MV-4-11 (cell line): Measurements from ENCODE around the gene TEKTIP1.

Experiments
- DNase-seq: peaks from one replicate; lab custom pipeline; 2025; lab: John Stamatoyannopoulos, UW

TEKTIP1 gene

DNA sequence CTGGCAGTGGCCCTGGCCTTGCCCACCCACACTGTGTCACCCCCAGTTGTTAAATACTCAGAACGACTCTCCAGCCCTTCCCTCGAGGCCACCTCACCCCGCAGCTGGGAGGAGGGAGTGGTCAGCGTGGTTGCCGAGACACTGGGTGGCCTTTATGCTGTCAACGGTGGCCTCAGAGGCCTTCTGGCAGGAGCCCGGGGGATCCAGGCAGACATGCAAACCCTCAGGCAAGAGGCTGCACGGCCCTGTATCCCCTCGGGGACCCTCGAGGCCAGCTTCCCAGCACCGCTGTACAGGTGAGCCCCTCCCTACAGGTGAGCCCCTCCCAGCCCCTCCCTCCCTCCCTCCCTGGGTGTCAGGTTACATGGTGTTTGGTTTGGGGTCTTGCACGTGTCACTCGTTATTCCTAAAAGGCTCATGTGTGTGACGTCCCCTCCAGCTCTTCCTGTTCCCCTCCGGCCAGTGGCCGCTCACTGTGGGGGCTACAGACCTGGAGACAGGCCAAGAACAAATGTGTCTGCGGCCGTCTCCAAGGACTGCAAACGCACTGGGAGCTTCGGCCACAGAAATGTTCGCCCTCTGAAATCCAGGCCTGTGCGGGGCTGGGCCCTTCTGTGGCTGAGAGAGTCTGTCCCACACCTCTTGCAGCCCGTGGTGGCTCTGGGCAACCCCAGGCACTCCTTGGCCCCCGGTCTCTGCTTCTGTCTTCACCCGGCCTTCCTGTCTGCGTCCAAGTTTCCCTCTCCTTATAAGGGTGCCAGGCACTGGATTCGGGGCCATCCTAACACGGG, at the start of gene TEKTIP1:
TEKTIP1 (plus strand) TSS at position 210 of the 791 bp plus-strand sequence; CDS start at position 214, 4 bp downstream.
- DNase-seq, result peak; percentile 19

DNA sequence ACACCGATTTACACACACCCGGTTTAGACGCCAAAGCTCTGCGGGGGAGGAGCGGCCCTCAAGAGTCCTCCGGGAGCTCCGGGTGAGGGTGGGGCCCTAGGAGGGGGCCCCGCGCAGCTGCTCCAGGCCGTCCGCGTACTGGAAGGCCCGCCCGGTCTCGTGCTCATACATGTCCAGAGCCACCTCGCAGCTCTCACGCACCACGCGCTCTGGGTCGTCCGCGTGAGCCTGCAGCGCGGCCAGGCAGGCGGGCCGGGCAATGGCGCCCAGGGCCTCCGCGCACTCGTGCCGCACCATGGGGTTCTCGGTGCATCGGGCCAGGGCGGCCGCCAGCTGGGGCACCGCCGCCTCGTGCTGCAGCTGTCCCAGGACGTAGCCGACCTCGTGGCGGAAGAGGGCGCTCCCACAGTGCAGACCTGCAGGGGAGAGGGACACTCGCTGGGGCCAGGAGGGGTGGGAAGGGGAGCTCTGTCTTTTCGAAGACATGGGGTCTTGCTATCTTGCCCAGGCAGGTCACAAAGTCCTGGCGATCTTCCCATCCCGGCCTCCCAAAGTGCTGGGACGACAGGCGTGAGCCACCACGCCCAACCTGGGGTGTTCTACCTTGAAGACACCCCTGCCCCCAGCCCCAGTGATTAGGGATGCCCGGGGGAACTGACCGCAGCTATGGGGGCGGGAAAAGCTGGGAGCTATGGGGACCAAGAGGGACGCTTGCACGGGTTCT, 47.4 kb upstream of the TEKTIP1 start:
- no peak for DNase-seq

DNA sequence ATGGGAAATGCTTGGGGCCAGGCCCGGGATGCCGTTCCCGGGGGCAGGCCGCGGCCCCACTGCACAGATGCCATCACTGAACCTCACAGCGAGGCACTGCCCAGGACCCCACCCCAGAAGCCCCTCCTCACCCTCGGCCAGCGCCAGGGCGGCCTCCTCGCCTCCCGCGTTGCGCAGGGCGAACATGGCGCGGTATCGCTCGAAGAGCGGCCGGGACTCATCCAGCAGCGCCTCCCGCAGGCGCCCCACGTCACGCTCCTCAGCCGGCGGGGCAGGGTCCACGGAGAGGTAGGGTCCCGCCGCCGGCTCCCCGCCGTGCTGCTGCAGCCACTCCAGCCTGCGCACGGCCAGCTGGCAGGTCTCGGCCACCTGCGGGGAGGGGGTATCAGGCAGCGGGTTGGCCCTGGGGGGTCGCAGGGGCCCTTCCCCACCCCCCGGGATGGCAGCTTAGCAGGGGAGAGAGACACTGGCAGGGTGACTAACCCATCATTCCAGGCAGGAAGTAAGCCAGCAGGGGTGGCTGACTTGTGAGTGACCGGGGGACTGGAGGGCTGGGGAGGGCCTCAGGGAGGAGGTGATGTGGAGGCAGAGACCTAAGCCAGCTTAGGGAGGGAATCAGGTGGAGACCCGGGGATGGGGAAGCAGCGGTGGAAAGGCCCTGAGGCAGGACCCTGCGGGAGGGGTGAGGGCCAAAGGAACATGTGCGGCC, 46.7 kb upstream of the TEKTIP1 start:
- no peak for DNase-seq

DNA sequence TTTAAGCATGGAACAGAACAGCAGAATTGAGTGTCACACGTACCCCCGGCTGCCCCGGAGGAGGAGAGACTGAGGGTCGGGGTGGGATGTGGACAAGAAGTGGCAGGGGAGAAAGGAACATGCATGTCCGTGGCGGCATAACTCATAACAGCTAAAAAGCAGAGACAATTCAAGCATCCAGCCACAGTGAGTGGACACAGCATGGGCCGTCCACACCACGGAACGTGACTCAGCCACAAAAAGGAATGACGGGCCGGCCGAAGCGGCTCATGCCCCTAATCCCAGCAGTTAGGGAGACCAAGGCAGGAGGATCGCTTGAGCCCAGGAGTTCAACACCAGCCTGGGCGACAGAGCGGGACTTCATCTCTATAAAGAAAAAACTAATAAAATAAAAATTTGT, 46.1 kb upstream of the TEKTIP1 start:
- no peak for DNase-seq

DNA sequence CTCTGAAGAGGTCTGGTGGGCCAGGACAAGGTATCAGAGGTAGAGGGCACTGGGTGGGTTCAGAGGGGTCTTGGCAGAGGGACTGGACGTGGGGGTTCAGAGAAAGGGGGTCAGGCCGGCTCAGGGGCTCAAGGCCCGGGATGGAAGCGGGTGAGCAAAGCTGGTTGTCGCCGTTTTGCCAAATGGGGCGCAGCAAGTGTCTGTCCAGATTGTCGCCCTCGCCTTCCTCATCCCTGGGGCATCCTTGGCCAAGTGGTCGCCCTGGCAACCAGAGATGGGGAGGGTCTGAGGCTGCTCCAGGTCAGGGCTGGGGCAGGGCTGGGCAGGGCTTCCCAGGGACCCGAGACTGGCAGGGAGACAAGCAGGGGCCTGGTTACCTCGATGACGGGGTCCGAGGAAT, 45.3 kb upstream of the TEKTIP1 start:
- DNase-seq, result no peak

DNA sequence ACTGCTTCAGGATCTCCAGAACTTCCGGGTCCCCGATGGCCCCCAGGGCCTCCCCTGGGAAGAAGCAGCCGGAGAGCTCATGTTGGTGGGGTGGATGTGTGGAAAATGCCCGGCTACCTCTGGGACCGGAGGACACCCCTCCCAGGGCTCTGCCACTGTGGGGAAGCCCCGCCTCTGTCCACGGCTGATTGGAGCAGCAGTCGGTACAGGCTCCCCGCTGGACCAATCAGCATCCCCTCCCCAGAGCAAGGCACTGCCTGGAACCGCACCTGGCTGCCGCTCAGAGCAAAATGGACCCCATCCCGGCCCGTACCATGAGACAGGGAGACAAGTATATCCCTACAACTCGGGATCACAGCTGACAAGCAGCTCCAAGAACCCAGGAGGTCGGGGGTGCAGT, 44.9 kb upstream of the TEKTIP1 start:
- no peak for DNase-seq

DNA sequence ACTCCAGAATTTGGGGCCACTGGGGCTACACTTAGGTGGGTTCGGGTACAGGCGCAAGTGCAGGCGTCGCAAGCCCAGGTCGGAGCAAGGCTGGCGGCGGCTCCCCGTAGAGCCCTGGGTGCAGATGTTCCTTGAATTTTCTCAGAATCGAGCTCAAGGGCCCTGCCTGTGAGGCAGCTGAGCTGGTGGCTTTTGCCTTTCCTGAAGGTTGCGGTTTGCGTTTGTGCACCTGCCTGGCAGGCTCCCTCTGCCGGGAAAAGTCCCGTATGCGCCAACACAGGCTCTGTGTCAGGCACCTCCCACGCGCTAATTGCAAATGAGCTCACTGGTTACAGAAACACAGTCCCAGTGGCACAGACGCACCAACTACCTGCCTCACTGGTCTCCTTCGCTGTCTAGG, 44.4 kb upstream of the TEKTIP1 start:
- DNase-seq, result no peak

DNA sequence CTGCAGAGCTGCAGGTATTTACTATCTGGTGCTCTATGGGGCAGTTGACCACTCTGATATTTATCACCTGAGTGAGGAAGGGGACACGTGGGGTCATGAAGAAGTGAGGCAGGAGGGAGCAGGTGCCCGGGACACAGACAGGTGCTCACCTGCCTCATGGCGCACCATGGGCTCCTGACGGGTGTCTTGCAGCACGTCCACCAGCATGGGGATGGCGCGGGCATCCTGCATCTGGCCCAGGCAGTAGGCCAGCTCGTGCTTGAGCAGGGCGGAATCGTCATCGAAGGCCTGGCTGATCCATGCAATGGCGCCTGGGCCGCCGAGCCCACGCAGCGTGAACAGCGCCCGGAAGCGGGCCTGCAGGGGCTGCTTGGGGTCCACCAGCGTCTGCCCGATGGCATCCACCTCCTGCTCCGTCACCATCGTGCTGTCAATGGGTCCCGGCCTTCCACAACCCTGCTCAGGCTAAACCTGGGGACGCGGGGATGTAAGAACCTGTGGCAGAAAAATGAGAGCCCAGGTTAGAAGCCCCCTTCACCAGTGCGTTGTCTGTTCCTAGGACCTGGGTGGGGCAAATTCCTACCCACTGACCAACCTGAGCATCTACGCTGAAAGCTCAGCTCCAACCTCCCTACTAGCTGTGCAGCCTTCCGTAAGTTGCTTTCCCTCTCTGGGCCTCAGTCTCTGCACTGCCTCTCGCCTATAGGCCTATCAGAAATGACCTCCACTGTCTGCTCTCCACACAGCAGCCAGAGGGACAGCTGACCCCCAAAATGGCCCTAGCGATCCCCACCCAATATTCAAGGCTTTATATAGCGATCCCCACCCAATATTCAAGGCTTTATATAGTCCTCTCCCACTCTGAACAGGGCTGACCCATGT, 42.3 kb upstream of the TEKTIP1 start:
- DNase-seq, result no peak

DNA sequence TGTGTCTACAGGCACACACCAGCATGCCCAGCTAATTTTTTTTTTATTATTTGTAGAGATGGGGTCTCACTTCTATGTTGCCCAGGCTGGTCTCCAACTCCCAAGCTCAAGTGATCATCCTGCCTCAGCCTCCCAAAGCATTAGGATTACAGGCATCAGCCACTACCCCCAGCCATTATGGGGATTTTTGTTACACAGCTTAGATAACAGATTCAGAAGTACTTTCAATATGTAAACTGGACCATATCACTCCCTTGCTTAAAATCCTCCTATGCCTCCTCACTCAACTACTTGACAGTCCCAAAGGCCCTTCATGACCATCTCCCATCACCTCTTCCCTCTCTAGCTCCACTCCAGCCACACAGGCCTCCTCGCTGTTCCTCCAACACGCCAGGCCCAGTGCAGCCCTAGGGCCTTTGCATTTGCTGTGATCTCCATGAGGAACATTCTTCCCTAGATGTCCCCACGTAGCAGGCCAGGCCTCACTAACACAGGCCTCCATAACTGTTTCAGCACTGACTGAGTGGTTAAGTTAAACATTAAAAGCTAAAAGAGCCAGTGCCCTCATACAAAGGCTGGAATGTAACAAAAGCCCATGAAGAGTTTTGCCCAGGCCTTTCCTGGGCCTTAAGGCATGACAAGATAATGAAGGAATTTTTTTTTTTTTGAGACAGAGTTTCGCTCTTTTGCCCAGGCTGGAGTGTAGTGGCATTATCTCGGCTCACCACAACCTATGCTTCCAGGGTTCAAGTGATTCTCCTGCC, 41.0 kb upstream of the TEKTIP1 start:
- DNase-seq, result no peak

DNA sequence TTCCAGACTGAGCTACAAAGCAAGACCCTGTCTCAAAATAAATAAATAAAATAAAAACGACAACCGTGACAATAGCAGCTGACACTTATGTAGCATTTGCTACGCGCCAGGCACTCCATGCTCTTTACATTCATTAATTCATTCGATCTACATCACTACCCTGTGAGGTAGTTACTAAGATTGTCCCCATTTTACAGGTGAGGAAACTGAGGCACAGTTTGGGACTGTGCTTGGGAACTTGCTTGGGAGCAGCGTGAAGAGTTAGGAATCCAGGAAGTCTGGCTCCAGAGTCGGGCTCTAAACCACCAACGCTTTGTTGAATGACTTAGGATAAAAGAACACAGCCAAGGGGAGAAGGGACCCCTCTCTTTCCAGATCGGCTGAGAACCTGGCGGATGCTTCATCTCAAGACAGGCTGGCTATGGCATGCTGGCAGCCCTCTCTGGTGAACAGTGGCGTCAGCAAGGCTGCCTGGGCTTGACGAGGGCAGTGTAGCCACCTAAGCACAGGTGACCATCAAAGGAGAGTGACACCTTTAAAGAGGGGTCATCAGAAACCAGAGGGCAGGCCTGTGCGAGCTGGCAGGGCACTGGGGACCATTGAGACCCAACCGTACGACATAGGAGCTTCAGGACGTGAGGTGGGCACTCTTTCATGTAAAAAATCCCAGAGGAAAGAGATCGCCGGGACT, 39.1 kb upstream of the TEKTIP1 start:
- DNase-seq, result no peak

DNA sequence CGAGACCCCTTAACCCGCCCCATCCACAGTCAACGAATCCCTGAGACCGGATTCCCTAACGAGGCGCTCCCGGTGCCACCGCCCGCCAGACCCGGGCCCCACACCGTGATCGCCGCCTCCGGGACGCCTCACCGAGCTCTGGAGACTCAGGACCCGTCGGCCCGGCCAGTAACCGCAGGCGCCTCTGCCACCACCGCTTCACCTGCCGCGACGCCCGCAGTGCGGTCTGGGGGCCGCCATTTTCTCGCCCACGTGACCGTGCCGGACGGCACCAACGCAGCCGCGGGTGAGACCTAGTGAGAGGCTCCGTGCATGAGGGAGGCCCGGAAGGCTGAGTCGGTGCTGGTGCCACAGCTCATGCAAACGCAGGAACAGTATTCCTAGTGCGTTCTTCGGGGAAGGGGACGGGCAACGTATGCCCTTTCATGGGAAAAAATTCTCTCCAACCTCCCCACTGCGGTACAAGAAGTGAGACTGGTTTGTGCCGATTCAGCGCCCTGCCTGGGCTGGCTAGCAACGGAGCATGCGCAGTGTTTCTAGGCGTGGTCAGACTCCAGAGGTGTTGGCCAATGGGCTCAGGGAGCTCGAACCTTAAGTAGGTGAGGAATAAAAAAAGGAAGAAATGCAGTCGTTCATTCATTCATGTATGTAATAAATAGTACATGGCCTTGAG, 38.4 kb upstream of the TEKTIP1 start, which contains the start of gene DOHH:
DOHH (minus strand) TSS at position 246 of the 673 bp plus-strand sequence. CDS start 3,860 bp downstream, outside the sequence.
- peak; percentile 98 for DNase-seq

DNA sequence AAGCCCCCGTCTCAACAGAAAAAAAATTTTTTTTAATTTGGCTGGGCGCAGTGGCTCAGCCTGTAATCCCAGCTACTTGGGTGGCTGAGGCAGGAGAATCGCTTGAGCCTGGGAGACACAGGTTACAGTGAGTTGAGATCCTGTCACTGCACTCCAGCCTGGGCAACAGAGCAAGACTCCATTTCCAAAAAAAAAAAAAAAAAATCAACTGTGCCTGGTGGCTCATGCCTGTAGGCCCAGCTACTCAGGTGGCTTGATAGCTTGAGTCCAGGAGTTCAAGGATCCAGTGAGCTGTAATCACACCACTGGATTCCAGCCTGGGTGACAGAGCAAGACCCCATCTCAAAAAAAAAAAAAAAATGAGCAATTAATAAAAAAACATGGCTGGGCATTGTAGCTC, 37.2 kb upstream of the TEKTIP1 start:
- no peak for DNase-seq

DNA sequence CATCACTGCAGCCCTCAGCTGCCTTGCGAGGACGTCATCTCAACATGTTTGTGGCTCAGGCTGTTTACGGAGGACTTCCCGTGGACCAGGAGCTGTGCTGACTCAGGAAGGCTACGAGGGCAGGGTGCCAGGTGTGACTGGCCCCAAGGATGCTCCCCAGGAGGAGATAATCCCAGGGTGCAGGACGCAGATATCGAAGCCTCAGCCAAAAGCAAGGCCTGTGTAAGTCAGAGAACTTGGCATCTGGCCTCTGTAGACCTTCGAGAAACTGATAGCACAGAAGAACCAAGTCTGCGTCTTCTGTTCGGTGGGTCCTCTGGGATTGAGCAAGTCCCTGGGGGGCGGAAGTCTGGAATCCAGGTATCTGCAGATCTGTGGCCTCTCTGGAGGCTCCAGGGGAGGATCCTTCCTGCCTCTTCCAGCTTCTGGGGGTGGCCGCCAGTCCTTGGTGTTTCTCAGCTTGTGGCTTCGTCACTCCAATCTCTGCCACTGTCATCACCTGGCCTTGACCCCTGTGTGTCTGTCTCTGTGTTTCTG, 35.9 kb upstream of the TEKTIP1 start:
- no peak for DNase-seq

DNA sequence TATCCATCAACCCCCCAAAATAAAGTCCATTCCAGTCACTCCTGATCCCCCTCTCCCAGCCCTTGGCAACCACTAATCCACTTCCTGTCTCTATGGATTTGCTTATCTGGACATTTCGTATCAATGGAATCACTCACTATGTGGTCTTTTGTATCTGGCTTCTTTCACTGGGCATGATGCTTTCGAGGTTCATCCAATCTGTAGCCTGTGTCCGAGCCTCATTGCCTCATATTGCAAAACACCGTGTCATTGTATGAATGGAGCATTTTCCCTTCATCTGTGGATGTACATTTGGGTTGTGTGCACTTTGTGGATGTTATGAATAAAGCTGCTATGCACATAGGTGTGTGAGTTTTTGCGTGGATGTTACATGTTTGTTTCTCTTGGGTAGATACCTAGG, 34.2 kb upstream of the TEKTIP1 start:
- peak; percentile 40 for DNase-seq

DNA sequence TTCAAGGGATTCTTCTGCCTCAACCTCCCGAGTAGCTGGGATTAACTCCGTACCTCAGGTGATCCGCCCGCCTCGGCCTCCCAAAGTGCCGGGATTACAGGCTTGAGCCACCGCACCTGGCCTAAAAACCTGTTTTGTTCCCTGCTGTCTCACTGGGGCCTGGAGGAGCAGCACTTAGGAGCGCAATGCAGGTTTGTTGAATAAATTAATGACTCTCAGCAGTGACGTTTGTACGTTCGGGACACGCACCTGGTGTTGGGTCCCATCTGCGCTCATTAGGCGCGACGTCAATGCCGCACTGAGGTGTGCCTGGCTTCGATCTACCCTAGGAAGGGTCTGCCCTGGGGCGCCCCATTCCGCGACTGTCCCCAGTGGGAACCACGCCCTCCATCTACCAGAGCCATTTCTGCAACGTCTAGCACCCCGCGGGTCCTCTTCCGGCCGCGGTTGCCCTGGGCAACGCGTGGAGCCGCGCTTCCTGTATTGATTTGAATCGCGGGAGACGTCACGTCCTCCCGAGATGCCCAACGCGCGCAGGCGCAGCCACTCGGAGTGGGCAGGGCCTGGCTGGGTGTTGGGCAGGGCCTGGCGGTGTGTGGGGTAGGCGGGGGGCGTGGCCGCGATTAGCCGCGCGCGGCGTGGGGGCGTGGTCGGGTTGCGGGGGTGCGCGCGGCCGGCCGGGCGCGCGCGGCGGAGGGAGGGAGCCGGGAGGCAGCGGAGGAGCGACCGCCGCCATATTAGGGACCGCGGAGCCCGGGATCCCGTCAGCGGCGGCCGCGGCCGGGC, 33.2 kb upstream of the TEKTIP1 start, which contains the start of gene FZR1:
FZR1 (plus strand) TSS at position 714 of the 786 bp plus-strand sequence. CDS start 16,679 bp downstream, outside the sequence.
- peak; percentile 99 for DNase-seq

DNA sequence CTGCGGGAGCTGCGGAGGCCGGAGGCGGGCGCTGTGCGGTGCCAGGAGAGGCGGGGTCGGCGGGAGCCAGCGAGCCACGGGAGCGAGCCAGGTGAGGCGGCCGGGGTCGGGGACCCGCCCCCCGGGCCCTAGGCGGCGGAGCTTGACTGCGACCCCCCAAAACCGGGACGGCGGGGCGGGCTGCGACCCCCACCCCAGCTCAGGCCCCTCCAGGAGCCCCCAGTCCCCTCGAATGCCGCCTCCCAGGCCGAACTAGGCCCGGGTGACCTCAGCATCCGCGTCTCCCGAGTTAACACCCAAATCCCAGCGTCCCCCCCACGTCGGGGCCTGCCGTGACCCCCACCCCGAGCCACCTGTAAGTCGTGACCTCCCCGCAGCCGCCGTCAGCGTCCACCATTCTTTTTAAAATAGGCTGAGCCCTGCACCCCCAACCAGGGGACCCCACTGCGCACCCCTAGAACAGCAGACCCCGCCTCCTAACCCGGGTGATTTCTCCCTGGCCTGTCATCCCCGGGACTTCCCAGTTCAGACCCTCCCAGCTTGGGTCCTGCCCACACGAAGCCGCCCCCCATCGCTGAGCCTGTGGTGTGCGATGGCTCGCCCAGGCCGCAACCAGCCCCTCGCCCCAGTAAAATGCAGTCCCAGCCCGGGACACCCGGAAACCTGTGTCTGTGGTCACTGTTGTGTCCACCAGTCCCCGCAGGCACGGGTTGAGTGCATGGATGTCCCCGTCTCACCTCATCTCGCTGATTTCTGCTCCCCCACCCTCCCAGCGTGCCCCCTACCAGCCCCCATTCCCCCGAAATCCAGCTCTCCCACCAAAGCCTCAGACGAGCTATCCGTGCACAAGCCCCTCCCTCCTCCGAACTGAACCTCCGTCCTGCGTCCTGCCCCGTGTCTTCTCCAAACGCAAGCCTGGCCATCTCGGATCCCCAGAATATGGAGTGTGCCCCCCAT, 32.3 kb upstream of the TEKTIP1 start:
- no peak for DNase-seq
